PC-9 (cell line): ENCODE results near the gene PTGS2. TPM values are rescaled to one million over a fixed set of nuclear protein-coding genes. Genes with fewer than 3 reads are reported as not detected.

Experiments
- BruUV-seq: library from RNA; stranded (reverse); fragments of 400-500 nt; replicated peaks from 2 replicates; lab custom pipeline; 2021; lab: Mats Ljungman, UMichigan
- CTCF ChIA-PET: fragments of 300-600 bp; sonication (Branson Sonifier 250); formaldehyde crosslinking; loops from one replicate; lab custom pipeline; 2022; ENCODE audit warnings: antibody characterized with exemption; lab: Charles Lee
- POLR2A ChIA-PET: fragments of 300-600 bp; sonication (Branson Sonifier 250); formaldehyde crosslinking; loops from one replicate; lab custom pipeline; 2022; ENCODE audit warnings: antibody characterized with exemption; ENCODE audit not compliant: unreplicated experiment; lab: Charles Lee
- DNase-seq, 2 experiments: peaks; one replicate each; pipeline versions ENCODE4 v3.0.0 to v3.0.0-alpha.2; 2015 to 2022; ENCODE audit warnings: mixed read lengths in 1 of 2
- H2AFZ ChIP-seq: fragments of 200-600 bp; sonication (generic); 2 replicates; pipeline ENCODE4 v1.8.1; 2017; ENCODE audit warnings: antibody characterized with exemption
- H3F3A ChIP-seq: fragments of 200-600 bp; sonication (generic); 2 replicates; pipeline ENCODE4 v1.8.1; 2017; ENCODE audit warnings: antibody characterized with exemption, mild to moderate bottlenecking, low read depth; ENCODE audit not compliant: insufficient read depth
- H3K27ac ChIP-seq: fragments of 200-600 bp; sonication (generic); 2 replicates; pipeline ENCODE4 v1.6.1; 2016; ENCODE audit warnings: mixed run types
- H3K27me3 ChIP-seq: fragments of 200-600 bp; sonication (generic); 2 replicates; pipeline ENCODE4 v1.6.1; 2016; ENCODE audit warnings: low read depth, mixed run types; ENCODE audit not compliant: insufficient read depth
- H3K36me3 ChIP-seq: fragments of 200-600 bp; sonication (generic); 2 replicates; pipeline ENCODE4 v1.6.1; 2016; ENCODE audit warnings: low read depth, mixed run types
- H3K4me1 ChIP-seq: fragments of 200-600 bp; sonication (generic); replicated peaks from 2 replicates; pipeline ENCODE4 v1.6.1; 2016; ENCODE audit warnings: mixed run types; ENCODE audit not compliant: insufficient read depth
- H3K4me2 ChIP-seq: fragments of 200-600 bp; sonication (generic); 2 replicates; pipeline ENCODE4 v1.6.1; 2017; ENCODE audit warnings: mixed run types
- H3K4me3 ChIP-seq: fragments of 200-600 bp; sonication (generic); 2 replicates; pipeline ENCODE4 v1.6.1; 2016; ENCODE audit warnings: mixed run types
- H3K79me2 ChIP-seq: fragments of 200-600 bp; sonication (generic); 2 replicates; pipeline ENCODE4 v1.6.1; 2017; ENCODE audit warnings: low read depth, mixed run types
- H3K9me2 ChIP-seq: fragments of 200-600 bp; sonication (generic); 2 replicates; pipeline ENCODE4 v1.8.1; 2017; ENCODE audit warnings: mild to moderate bottlenecking; ENCODE audit not compliant: insufficient read depth
- H3K9me3 ChIP-seq: fragments of 200-600 bp; sonication (generic); 2 replicates; pipeline ENCODE4 v1.8.1; 2016; ENCODE audit warnings: low read depth; ENCODE audit not compliant: insufficient read depth
- H4K20me1 ChIP-seq: fragments of 200-600 bp; sonication (generic); 2 replicates; pipeline ENCODE4 v1.8.1; 2017; ENCODE audit not compliant: insufficient read depth
- CTCF ChIP-seq: fragments of 200-600 bp; sonication (generic); conservative IDR thresholded peaks from 2 replicates; pipeline ENCODE4 v1.6.1; 2017; ENCODE audit warnings: mixed run types, antibody characterized with exemption, mild to moderate bottlenecking, moderate library complexity
- EZH2 ChIP-seq: fragments of 200-600 bp; sonication (generic); IDR thresholded peaks from 2 replicates; pipeline ENCODE4 v1.8.0; 2017; ENCODE audit warnings: antibody characterized with exemption, low read depth
- intact Hi-C: fragments of 100-400 bp; cut with micrococcal nuclease; formaldehyde crosslinking; loops from one replicate; pipeline ENCODE4 v1.10.0; 2022; ENCODE audit not compliant: unreplicated experiment
- total RNA-seq: library from RNA; stranded (reverse); gene quantifications from 2 replicates; pipeline ENCODE4 v1.2.3, GENCODE V29; 2021

Gene PTGS2
- total RNA-seq, 1 experiment from 2014 or later: 0.63 TPM

- intact Hi-C loops: no loop called here
Measured at GRCh38 chr1:186715887-186716809, 35.9 kb upstream of the PTGS2 start.

GRCh38 chr1:186710696-186711095 lies 30.5 kb upstream of the PTGS2 start:
- Histone ChIP-seq H3K4me2 (no peak overlapping the region), H3K9me3 (no peaks in the 10 kb centered on the region), H3K27ac (no peak overlapping the region), H3F3A (no peaks in the 10 kb centered on the region), H3K27me3 (no peaks in the 10 kb centered on the region), H3K4me1 (no peaks in the 10 kb centered on the region), H2AFZ (no peak overlapping the region), H3K9me2 (no peaks in the 10 kb centered on the region), H4K20me1 (no peaks in the 10 kb centered on the region), H3K4me3 (no peak overlapping the region), H3K79me2 (no peaks in the 10 kb centered on the region), H3K36me3 (no peaks in the 10 kb centered on the region)
- TF ChIP-seq EZH2: no peak
- TF ChIP-seq CTCF: no peak
- intact Hi-C loops: no loop called here
- POLR2A ChIA-PET: no interaction called here
- CTCF ChIA-PET: no interaction called here
- no TSS peak for BruUV-seq
- DNase-seq: no peak

More at GRCh38 chr1:186715887-186716809, 35.9 kb upstream of the PTGS2 start:
- no peak overlapping the region for H3K27ac ChIP-seq
- H3F3A ChIP-seq: no peaks in the 10 kb centered on the region
- H3K4me2 ChIP-seq: no peak overlapping the region
- no peak for DNase-seq
- no peak overlapping the region for H2AFZ ChIP-seq
- TF ChIP-seq EZH2 (no peak), CTCF (no peak)
- no peaks in the 10 kb centered on the region for H3K27me3 ChIP-seq
- no peaks in the 10 kb centered on the region for H3K36me3 ChIP-seq
- no peak overlapping the region for H3K4me3 ChIP-seq
- no peaks in the 10 kb centered on the region for H3K79me2 ChIP-seq
- no peaks in the 10 kb centered on the region for H3K9me2 ChIP-seq
- H4K20me1 ChIP-seq: no peaks in the 10 kb centered on the region
- no peaks in the 10 kb centered on the region for H3K4me1 ChIP-seq
- ChIA-PET CTCF (no interaction called here), POLR2A (no interaction called here)
- no TSS peak for BruUV-seq
- H3K9me3 ChIP-seq: no peaks in the 10 kb centered on the region

- Histone ChIP-seq H4K20me1 (no peaks in the 10 kb centered on the region), H3K9me2 (no peaks in the 10 kb centered on the region), H3K36me3 (no peaks in the 10 kb centered on the region), H3K27ac (no peak overlapping the region), H3K79me2 (no peaks in the 10 kb centered on the region), H3K4me2 (no peak overlapping the region), H2AFZ (no peak overlapping the region), H3F3A (no peaks in the 10 kb centered on the region), H3K9me3 (no peaks in the 10 kb centered on the region), H3K27me3 (no peaks in the 10 kb centered on the region), H3K4me3 (no peak overlapping the region), H3K4me1 (no peaks in the 10 kb centered on the region)
- TF ChIP-seq EZH2 (no peak), CTCF (no peak)
- ChIA-PET CTCF (no interaction called here), POLR2A (no interaction called here)
- intact Hi-C loops: no loop called here
- no TSS peak for BruUV-seq
- no peak for DNase-seq
Measured at GRCh38 chr1:186708694-186709097, 28.5 kb upstream of the PTGS2 start.
